ENCODE data around the gene LYPLAL1. TPM values are rescaled to one million over a fixed set of nuclear protein-coding genes. Genes with fewer than 3 reads are reported as not detected.

LYPLAL1 gene
- total and polyA plus RNA-seq, 4 donors = 11.9 to 49.6 (median 32.8) TPM

GRCh38 chr1:219215477-219215876, 41.8 kb downstream of the LYPLAL1 start:
- TF ChIP-seq, protein P1, sequence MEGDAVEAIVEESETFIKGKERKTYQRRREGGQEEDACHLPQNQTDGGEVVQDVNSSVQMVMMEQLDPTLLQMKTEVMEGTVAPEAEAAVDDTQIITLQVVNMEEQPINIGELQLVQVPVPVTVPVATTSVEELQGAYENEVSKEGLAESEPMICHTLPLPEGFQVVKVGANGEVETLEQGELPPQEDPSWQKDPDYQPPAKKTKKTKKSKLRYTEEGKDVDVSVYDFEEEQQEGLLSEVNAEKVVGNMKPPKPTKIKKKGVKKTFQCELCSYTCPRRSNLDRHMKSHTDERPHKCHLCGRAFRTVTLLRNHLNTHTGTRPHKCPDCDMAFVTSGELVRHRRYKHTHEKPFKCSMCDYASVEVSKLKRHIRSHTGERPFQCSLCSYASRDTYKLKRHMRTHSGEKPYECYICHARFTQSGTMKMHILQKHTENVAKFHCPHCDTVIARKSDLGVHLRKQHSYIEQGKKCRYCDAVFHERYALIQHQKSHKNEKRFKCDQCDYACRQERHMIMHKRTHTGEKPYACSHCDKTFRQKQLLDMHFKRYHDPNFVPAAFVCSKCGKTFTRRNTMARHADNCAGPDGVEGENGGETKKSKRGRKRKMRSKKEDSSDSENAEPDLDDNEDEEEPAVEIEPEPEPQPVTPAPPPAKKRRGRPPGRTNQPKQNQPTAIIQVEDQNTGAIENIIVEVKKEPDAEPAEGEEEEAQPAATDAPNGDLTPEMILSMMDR (IDR thresholded peaks at IDR 0.05; ENCODE audit: control extremely low read depth, extremely low read depth) = no peak
- Histone ChIP-seq H3K9ac (ENCODE audit: insufficient read depth in 1 of 2, low read length in 2 of 2) (no peak overlapping the region), H3K36me3 (ENCODE audit: control insufficient read depth in 4 of 4, insufficient read depth in 4 of 4, low read length in 4 of 4) (peaks cover 5 to 7% (median 7%) of the 10 kb centered on the region in 4 donors), H3K4me1 (ENCODE audit: control insufficient read depth in 5 of 5, insufficient read depth in 5 of 5, low read length in 5 of 5) (no peaks in the 10 kb centered on the region), H3K27me3 (ENCODE audit: control insufficient read depth in 3 of 3, insufficient read depth in 3 of 3, low read length in 2 of 3) (no peaks in the 10 kb centered on the region), H3K27ac (ENCODE audit: low read depth in 1 of 2, low read length in 1 of 2) (no peak overlapping the region), H3K4me3 (no peak overlapping the region), H3K9me3 (ENCODE audit: control insufficient read depth in 4 of 4, insufficient read depth in 3 of 4, low read length in 3 of 4) (no peaks in the 10 kb centered on the region)
- DNase-seq (no peak), ATAC-seq (ENCODE audit: insufficient read depth, low FRiP score) (no peak)

DNA sequence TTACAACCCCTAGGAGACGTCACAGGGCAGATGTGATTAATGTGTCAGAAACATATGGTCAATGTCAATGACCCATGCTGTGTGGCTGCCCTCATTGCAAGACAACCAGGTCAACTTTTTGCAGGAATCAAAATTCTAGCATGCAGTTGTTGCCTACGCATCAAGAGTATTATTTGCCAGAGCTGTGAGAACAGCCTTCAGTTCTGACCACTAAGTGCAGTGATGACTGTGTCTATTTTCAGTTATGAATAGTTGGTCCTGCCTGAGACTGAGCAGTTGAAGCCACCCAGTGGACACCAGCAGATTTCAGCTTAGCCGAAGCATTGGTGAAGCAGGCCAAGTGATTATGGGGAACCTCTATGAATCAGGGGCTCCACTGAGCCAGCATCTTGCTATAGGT, 47.3 kb downstream of the LYPLAL1 start:
- ATAC-seq (ENCODE audit: insufficient read depth, low FRiP score) (no peak), DNase-seq (no peak)
- H3K9ac ChIP-seq (ENCODE audit: insufficient read depth in 1 of 2, low read length in 2 of 2) = no peak overlapping the region
- H3K27ac ChIP-seq (ENCODE audit: low read depth in 1 of 2, low read length in 1 of 2) = no peak overlapping the region
- TF ChIP-seq, protein P1 (IDR thresholded peaks at IDR 0.05; ENCODE audit: control extremely low read depth, extremely low read depth) = no peak
- 88 to 96% methylated on average over 3 of the region's 3 CpGs for WGBS, 2 donors
- peaks cover 5 to 9% (median 6%) of the 10 kb centered on the region in 4 donors for H3K36me3 ChIP-seq (ENCODE audit: control insufficient read depth in 4 of 4, insufficient read depth in 4 of 4, low read length in 4 of 4)
- H3K9me3 ChIP-seq (ENCODE audit: control insufficient read depth in 4 of 4, insufficient read depth in 3 of 4, low read length in 3 of 4) = no peaks in the 10 kb centered on the region
- H3K27me3 ChIP-seq (ENCODE audit: control insufficient read depth in 3 of 3, insufficient read depth in 3 of 3, low read length in 2 of 3) = no peaks in the 10 kb centered on the region
- no peak overlapping the region for H3K4me3 ChIP-seq
- H3K4me1 ChIP-seq (ENCODE audit: control insufficient read depth in 5 of 5, insufficient read depth in 5 of 5, low read length in 5 of 5) = peaks cover 0 to 12% (median 0%) of the 10 kb centered on the region in 5 donors

DNA sequence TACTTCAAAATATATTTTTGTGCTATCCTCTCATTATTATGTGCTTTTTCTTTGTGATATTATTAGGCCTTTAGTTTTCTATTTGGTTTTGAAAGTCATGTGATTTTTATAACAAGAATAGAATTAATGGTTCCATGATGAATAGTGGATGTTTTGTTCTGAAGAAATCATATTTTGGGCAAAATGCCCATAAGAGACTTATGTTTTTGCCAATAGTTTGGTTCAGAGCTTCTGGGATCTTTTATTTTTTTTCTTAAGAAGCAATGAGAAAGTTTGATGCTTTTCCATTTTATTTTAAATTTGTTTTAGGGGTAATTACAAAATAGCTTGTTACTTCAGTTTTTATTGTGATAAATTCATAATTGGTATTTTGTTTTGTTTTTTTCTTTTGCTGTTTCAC, 49.8 kb downstream of the LYPLAL1 start:
- H3K27ac ChIP-seq (ENCODE audit: low read depth in 1 of 2, low read length in 1 of 2) = no peak overlapping the region
- ATAC-seq (ENCODE audit: insufficient read depth, low FRiP score) (no peak), DNase-seq (no peak)
- H3K9me3 ChIP-seq (ENCODE audit: control insufficient read depth in 4 of 4, insufficient read depth in 3 of 4, low read length in 3 of 4) = no peaks in the 10 kb centered on the region
- H3K4me3 ChIP-seq = no peak overlapping the region
- TF ChIP-seq, protein P1 (IDR thresholded peaks at IDR 0.05; ENCODE audit: control extremely low read depth, extremely low read depth) = no peak
- H3K36me3 ChIP-seq (ENCODE audit: control insufficient read depth in 4 of 4, insufficient read depth in 4 of 4, low read length in 4 of 4) = peaks cover 3 to 15% (median 9%) of the 10 kb centered on the region in 4 donors
- H3K27me3 ChIP-seq (ENCODE audit: control insufficient read depth in 3 of 3, insufficient read depth in 3 of 3, low read length in 2 of 3) = no peaks in the 10 kb centered on the region
- H3K4me1 ChIP-seq (ENCODE audit: control insufficient read depth in 5 of 5, insufficient read depth in 5 of 5, low read length in 5 of 5) = peaks cover 0 to 32% (median 2%) of the 10 kb centered on the region in 5 donors
- H3K9ac ChIP-seq (ENCODE audit: insufficient read depth in 1 of 2, low read length in 2 of 2) = no peak overlapping the region

GRCh38 chr1:219226196-219226595, 52.5 kb downstream of the LYPLAL1 start:
- peaks cover 0 to 12% (median 5%) of the 10 kb centered on the region in 4 donors for H3K36me3 ChIP-seq (ENCODE audit: control insufficient read depth in 4 of 4, insufficient read depth in 4 of 4, low read length in 4 of 4)

More at GRCh38 chr1:219226196-219226595, 52.5 kb downstream of the LYPLAL1 start:
- ATAC-seq (ENCODE audit: insufficient read depth, low FRiP score) (no peak), DNase-seq (no peak)
- 87 to 93% methylated on average over 2 of the region's 2 CpGs for WGBS, 2 donors
- Histone ChIP-seq H3K9ac (ENCODE audit: insufficient read depth in 1 of 2, low read length in 2 of 2) (no peak overlapping the region), H3K27me3 (ENCODE audit: control insufficient read depth in 3 of 3, insufficient read depth in 3 of 3, low read length in 2 of 3) (no peaks in the 10 kb centered on the region), H3K27ac (ENCODE audit: low read depth in 1 of 2, low read length in 1 of 2) (no peak overlapping the region), H3K9me3 (ENCODE audit: control insufficient read depth in 4 of 4, insufficient read depth in 3 of 4, low read length in 3 of 4) (no peaks in the 10 kb centered on the region), H3K4me1 (ENCODE audit: control insufficient read depth in 5 of 5, insufficient read depth in 5 of 5, low read length in 5 of 5) (peaks cover 0 to 32% (median 0%) of the 10 kb centered on the region in 5 donors), H3K4me3 (no peak overlapping the region)
- TF ChIP-seq, protein P1 (IDR thresholded peaks at IDR 0.05; ENCODE audit: control extremely low read depth, extremely low read depth) = no peak
